CD4-positive, alpha-beta T cell treated with Interleukin-1 beta for 1 hour (primary cell): ENCODE data around the gene BBS12.
"Not testable (repeated sequence)": the region's sequence is repeated elsewhere in the genome, so short reads cannot be mapped to it uniquely, and the experiment has no call there.

ENCODE experiments used
- DNase-seq, 2 donors: peaks; one replicate each; pipeline ENCODE4 v3.0.0-alpha.2; 2020 to 2022

Gene BBS12

DNA sequence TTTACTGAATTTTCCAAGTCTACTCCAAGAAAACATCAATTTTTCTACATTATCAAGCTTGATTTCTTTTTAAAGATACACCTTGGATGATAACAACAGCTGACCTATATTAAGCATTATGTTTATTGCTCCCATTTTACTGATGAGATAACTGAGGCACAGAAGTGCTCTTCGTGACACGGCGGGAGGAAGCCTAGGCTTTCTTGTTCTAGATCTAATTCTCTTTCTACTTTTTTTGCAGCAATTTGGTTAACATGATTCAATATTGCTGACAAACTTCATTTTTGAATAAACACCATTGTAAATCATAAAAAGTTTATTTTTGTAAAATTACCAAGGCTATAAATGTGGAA is 33.8 kb downstream of the BBS12 start:
- DNase-seq, result no peak

DNA sequence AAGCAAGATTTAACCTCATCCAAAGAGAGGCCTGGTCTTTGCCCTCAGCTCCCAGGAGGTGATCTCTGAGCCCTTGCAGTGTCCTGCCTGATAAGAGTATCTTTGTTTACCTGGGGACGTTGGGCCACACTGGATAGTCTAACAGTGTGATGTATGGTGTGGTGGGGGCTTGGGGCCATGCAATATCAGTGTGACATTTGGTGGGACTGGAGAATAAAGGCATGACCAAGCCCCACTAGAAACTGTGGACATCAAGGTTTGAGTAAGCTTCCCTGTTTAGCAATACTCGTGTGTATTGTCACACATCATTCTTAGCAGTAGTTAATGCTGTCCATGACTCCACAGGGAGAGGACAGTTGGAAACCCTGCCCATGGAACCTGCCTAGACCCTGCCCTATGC is 34.4 kb downstream of the BBS12 start:
- DNase-seq, result no peak

DNA sequence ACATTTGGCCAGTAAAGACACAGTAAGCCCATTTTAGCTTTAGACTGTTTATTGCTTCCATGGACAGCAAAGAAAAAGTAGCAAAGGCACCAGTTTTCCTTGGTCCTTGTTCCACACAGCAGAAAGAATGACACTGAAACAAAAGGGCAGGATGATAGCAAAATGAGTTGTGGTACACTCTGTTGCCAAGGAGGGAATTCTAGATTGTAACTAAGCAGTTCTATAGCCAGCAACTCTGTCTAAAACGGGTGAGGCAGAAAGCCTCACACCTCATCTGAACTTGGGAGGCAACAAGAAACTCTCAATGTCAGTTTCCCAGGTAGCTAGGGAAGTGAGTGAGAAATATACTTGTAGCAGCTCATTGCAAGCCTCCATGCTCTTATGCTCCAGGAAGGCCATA is 39.2 kb downstream of the BBS12 start:
- no peak for DNase-seq

DNA sequence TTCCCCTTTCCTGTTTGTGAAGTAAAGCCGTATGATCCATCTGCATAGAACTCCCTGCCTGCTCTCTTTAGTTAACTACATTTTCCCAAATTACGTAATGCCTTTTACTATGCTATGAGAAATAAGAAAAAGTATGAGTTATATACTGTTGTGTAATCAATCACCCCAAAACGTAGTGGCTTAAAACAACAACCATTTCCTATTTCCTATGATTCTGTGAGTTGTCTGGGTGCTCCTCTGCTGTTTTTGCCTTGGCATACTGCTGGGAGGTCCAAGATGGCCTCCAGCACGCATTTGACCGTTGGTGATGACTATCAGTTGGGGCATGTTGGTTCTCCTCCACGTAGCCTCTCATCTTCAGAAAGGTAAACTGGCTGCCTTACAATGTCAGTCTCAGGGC is 39.8 kb downstream of the BBS12 start:
- DNase-seq, result no peak

DNA sequence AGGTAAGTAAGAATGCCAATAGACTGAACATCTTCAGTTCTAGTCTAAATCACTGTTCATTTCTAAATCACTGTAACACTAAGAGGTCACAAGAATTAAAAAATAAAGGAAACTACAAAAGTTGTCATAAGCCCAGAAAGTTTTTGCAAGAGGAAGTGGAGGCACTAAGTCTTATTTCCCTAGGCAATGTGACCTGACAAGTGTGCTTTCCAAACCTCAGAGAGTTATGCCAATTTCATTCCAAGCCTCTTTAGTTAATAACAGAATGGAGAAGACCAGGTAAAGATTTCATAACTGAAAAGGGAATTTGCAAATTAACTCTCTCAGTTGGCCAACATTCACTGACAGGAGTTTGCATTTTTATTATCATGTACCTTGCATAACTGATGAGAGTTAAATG is 40.5 kb downstream of the BBS12 start:
- no peak for DNase-seq

DNA sequence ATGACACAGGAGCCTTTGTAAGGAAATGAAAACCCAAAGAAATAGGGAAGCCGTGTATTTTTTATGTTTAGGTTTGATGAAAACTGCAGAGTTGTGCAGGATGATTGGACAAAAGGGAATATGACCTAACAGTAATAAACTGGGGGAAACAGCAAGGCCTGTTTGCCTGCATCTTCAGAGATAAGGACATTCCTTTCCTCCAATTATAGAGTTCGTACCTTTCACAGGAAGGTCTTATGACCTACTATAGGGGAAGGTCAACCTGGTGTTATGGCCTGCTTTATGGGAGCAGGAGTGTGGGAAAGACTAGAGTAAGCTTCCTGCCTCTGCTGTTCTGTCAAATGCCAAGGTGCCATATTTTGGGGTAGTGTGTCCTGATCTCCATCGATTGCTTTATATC is 42.5 kb downstream of the BBS12 start:
- no peak for DNase-seq

DNA sequence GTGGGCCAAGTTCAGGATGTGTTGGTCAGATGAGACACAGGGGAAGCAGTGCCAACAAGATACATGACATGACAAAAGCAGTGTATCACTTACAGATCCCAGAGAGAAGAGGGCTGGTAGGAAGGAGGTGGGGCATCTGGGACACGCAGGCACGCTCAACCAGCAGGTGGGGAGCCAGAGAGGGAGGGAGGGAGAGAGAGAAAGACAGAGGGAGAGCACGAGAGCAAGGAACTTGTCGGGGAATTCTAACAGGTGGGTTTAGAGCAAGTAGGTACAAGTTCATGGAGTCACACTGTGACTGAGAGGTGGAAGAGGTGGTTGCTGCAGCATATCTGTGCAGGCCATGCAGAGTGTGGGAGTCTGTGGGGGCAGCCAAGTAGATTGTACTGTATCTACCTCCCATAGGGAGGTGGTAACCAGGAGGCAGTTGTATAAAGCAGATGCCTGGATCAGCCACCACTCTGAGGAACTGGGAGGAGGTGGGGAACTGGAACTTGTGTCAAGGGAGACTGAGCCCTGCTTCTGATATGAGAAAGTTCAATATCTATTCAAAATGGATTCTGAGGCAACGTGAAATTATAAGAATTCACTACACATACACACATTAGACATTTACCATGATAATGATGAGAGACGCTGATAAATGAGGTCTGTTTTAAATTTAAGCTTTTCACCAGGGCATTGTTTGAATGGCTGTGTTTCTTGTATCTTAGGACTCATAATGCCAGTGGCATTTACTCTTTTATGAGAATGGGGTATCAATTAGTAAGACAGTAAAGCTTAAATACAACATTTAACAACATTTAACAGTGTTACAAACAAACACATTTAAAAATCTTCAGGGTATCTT is 43.7 kb downstream of the BBS12 start:
- DNase-seq, result no peak

DNA sequence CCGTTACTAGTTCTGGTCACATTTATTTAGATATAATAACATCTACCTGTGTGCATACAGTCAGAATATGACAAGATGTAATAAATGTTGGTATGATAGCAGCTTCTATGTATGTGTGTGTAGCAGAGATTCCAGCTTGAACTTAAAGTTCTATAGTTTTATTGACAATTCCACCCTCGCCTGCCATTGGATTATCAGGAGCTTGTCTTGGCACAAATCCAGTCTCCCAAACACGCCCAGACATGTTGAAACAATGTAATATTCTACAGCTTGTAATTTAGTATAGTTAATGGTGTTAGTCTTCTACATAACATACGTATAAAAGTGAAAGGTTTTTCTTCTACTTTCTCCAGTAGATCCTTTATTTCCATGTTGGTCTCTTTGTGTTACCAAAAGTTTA is 44.4 kb downstream of the BBS12 start:
- no peak for DNase-seq

DNA sequence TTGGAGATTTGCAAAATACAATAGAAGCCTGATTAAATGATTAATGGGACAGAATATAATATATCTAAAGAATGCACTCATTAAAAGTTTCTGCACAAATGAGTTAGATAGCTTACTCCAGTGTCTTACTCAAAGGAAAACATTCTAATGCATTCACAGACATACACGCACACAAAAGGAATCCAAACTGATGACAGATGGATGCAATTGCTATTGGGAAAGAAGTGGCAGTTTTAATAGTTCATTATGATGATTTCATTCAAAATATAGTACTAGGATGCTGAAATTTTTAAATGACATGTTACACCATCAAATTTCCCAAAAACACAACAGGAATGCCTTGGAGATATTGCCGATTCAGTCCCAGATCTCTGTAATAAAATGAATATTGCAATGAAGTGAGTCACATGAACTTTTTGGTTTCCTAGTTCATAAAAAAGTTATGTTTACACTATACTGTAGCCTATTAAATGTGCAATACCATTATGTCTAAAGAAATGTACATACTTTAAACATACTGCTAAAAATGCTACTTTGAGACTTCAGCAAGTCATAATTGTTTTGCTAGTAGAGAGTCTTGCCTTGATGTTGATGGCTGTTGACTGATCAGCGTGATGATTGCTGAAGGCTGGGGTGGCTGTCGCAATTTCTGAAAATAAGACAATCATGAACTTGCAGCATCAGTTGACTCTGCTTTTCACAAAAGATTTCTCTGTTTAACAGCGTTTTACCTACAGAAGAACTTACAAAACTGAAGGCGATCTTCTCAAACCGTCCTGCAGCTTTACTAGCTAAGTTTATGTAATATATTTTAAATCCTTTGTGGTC is 45.6 kb downstream of the BBS12 start:
- DNase-seq, result no peak

DNA sequence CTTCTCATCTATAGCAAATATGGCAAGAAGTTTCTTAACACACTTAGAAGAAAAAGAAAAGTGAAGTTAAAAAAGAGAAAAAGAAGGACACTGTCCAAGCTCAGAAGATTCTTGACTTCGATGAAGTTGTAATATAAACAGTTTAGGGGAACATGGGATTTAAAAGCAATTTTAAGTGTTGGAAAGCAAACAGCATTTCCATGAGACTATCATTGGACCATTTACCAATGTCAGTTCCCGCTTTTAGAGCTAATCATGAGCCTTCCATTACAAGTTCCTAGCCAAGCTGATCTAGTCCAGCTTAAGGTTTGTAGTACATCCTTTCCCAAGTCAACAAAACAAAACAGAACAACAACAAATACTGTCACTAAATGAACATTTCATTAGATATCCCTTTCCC is 49.0 kb downstream of the BBS12 start:
- no peak for DNase-seq

DNA sequence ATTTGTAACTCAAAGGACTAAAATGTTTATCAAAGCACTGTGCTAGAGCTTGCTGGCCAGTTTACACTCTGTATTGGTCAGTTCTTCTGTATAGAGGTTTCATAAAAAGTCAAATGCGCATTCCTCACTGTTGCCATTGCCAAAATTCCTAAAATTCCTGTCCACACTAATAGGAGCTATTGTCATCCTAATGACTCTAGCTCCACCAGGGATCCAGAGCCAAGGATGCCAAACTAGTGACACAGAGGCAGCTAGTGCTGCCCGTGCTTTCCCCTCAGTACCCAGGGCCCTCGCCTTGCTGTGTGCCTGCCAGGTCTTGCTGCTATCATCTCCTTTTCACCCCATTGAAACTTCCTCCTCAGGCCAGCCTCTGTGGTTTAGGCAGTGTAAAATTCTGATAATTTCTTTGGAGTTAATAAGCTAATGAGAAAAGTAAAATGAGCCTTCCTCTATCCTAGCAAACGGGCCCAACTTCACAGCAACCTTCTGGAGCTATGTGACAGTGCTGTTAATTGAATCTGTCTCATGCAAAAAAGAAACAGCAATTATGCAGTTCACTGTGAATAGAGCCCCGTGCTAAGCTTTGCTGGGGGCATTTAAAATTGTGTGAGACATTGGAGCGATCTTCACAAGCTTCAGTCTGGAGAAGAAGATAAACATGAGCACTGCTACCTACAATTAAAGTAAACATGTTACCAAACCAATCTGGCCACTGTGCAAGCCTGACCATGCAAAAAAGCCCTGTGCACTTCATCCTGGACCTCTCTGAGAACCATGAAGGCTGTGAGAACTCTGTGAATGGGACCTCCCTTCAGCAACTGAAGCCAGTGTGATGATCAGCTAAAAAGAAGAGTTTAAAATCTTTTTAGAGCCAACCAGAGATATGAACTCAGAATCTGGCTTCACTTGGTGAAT is 51.1 kb downstream of the BBS12 start:
- no peak for DNase-seq

DNA sequence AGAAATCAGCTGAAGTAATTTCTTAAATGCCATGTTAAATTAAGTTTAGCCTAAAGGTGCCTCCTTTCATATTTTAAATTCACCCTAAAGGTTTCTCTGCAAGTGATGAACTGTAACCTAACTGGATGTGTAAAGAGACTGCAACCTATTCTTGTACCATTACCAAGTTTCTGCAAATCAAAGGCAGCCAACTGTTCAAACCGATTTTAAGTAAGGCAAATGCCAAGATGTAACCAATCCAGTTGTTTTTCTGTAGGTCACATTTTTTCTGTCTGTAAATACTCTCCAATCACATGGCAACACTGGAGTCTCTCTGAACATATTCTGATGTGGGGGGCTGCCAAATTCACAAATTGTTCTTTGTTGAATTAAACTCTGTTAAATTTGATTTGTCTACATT is 51.8 kb downstream of the BBS12 start:
- no peak for DNase-seq

DNA sequence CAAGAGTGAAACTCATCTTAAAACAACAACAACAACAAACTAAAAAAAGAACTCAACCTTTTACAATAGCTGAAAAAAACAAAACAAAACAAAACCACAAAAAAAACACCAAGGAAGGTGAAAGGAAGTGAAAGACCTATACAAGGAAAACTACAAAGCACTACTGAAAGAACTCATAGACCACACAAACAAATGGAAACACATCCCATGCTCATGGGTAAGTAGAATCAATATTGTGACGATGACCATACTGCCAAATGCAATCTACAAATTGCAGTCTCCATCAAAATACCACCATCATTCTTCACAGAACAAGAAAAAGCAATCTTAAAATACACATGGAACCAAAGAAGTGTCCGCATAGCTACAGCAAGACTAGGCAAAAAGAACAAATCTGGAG is 52.6 kb downstream of the BBS12 start:
- no peak for DNase-seq

DNA sequence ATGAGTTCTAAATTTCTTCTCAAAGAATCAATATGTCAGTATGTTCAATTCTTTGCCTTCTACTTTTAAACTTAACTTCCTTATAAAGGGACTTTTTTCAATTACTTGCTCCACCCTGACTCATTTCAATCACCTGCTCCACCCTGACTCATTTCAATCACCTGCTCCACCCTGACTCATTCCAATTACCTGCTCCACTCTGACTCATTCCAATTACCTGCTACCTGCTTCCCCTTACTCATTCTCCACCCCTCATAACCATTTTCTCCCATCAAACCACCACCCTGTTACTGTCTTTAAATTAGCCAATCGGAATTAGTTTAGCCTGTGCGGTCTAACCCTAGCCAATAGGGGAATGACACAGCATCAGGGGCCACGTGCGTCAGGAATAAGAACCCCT is 53.8 kb downstream of the BBS12 start:
- DNase-seq, result not testable (repeated sequence)

DNA sequence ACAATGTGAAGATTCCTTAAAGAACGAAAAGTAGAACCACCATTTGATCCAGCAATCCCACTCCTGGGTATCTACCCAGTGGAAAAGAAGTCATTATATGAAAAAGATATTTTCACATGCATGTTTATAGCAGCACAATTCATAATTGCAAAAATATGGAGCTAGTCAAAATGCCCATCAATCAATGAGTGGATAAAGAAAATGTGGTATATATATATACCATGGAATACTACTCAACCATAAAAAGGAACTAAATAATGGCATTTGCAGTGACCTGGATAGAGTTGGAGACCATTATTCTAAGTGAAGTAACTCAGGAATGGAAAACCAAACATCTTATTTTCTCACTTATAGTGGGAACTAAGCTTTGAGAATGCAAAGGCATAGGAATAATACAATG is 54.4 kb downstream of the BBS12 start:
- DNase-seq, result not testable (repeated sequence)

DNA sequence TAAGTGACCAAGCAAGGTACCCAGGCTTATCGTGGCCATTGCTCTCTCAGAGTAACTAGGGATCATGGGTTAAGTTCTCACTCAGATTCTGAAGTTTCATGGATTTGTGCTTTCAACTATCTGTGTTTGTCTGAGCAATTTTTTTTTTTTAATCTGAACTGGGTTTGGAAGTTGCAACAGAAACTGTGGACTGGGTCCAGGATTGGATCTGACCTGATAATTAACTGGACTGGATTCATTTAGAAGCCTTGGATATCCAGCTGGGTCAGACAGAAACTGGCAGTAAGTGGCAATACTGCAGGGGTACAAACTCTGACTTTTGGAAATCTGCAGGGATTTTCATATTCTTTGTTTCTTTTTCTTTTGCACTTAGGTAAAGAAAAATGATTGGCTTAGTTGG is 55.4 kb downstream of the BBS12 start:
- no peak for DNase-seq

DNA sequence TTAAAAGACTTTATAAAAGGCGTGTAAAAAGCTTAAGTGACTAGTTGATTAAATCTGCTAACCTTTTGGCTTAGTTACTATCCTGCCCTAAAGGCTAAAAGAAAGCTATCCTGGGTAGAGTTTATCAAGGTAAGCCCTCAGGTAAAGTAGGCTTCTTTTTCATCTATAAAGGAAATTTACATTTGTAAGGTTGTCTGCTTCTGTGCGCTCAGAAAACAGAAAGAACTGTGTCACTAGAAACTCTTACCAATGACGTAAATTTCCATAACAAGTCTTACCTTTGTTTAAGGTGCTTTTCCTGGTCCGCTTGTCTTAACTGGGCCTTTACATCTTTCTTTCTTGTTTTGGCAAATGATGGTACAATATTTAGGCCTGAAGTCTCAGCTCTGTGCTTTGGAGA is 56.4 kb downstream of the BBS12 start:
- DNase-seq, result no peak

DNA sequence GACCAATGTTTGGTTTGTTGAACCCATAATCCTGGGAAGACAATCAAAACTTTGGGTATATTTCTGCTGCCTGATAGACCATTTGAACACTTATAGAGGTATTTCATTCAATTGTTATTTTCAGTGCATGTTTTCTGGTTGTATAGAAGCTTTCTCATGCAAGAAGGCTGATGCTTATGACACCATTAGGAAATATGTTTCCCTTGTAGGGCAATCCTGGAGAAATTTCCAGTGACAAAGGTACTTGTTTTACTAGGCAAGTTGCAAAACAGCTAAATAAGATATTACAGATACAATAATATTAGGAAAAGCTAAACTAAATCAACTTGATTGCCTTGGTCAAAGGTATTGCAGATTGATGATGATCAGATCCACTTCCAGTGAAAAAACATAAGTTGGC is 61.3 kb downstream of the BBS12 start:
- no peak for DNase-seq
